ENCODE measurements around the gene SLC25A34. TPM values are rescaled to one million over a fixed set of nuclear protein-coding genes. Genes with fewer than 3 reads are reported as not detected.

SLC25A34 gene
- total RNA-seq, 2 donors from 2014 or later: 2.4 to 7.5 TPM

GRCh38 chr1:15727424-15727823 is 8.6 kb upstream of the SLC25A34 start:
- DNase-seq (ENCODE audit: low spot score) (no peak), ATAC-seq (ENCODE audit: insufficient number of reproducible peaks, low FRiP score, low read depth) (no peak)
- no peaks in the 10 kb centered on the region for H3K9me3 ChIP-seq
- no peak overlapping the region for H3K4me3 ChIP-seq
- no peak for TF ChIP-seq CTCF (IDR thresholded peaks at IDR 0.05)
- H3K27ac ChIP-seq: no peak overlapping the region
- peaks cover 83% of the 10 kb centered on the region for H3K36me3 ChIP-seq
- H3K4me1 ChIP-seq (ENCODE audit: control insufficient read depth in 1 of 2, low read depth in 2 of 2): peaks cover 0 to under 1% of the 10 kb centered on the region in 2 donors
- no peaks in the 10 kb centered on the region for H3K27me3 ChIP-seq (replicated peaks; ENCODE audit: insufficient read depth)

GRCh38 chr1:15727866-15728534 is 8.1 kb upstream of the SLC25A34 start:
- Histone ChIP-seq H3K27me3 (replicated peaks; ENCODE audit: insufficient read depth) (no peaks in the 10 kb centered on the region), H3K27ac (no peak overlapping the region), H3K4me3 (no peak overlapping the region), H3K9me3 (no peaks in the 10 kb centered on the region), H3K4me1 (ENCODE audit: control insufficient read depth in 1 of 2, low read depth in 2 of 2) (peaks cover 0 to 3% of the 10 kb centered on the region in 2 donors), H3K36me3 (peaks cover 81% of the 10 kb centered on the region)
- ATAC-seq (ENCODE audit: insufficient number of reproducible peaks, low FRiP score, low read depth) (no peak), DNase-seq (ENCODE audit: low spot score) (no peak)
- TF ChIP-seq CTCF (IDR thresholded peaks at IDR 0.05): no peak

GRCh38 chr1:15728937-15729657 is 7.0 kb upstream of the SLC25A34 start:
- Histone ChIP-seq H3K9me3 (no peaks in the 10 kb centered on the region), H3K36me3 (peaks cover 85% of the 10 kb centered on the region), H3K4me1 (ENCODE audit: control insufficient read depth in 1 of 2, low read depth in 2 of 2) (peaks cover 0 to 3% of the 10 kb centered on the region in 2 donors), H3K27me3 (replicated peaks; ENCODE audit: insufficient read depth) (no peaks in the 10 kb centered on the region), H3K27ac (no peak overlapping the region), H3K4me3 (no peak overlapping the region)
- ATAC-seq (ENCODE audit: insufficient number of reproducible peaks, low FRiP score, low read depth) (no peak), DNase-seq (ENCODE audit: low spot score) (no peak)
- no peak for TF ChIP-seq CTCF (IDR thresholded peaks at IDR 0.05)

GRCh38 chr1:15730423-15730822 is 5.6 kb upstream of the SLC25A34 start:
- Histone ChIP-seq H3K9me3 (no peaks in the 10 kb centered on the region), H3K27me3 (replicated peaks; ENCODE audit: insufficient read depth) (no peaks in the 10 kb centered on the region), H3K27ac (no peak overlapping the region), H3K4me3 (no peak overlapping the region), H3K4me1 (ENCODE audit: control insufficient read depth in 1 of 2, low read depth in 2 of 2) (peaks cover 0 to 12% of the 10 kb centered on the region in 2 donors), H3K36me3 (peaks cover 80% of the 10 kb centered on the region)
- DNase-seq (ENCODE audit: low spot score): no peak
- ATAC-seq (ENCODE audit: insufficient number of reproducible peaks, low FRiP score, low read depth): no peak
- TF ChIP-seq CTCF (IDR thresholded peaks at IDR 0.05): no peak

- Histone ChIP-seq H3K27ac (no peak overlapping the region), H3K4me3 (no peak overlapping the region), H3K4me1 (ENCODE audit: control insufficient read depth in 1 of 2, low read depth in 2 of 2) (peaks cover 4 to 17% of the 10 kb centered on the region in 2 donors), H3K36me3 (peaks cover 75% of the 10 kb centered on the region), H3K27me3 (replicated peaks; ENCODE audit: insufficient read depth) (no peaks in the 10 kb centered on the region), H3K9me3 (no peaks in the 10 kb centered on the region)
- DNase-seq (ENCODE audit: low spot score) (no peak), ATAC-seq (ENCODE audit: insufficient number of reproducible peaks, low FRiP score, low read depth) (no peak)
- no peak for TF ChIP-seq CTCF (IDR thresholded peaks at IDR 0.05)
Measured at GRCh38 chr1:15730936-15731335, 5.1 kb upstream of the SLC25A34 start.
